Neural cell (in vitro differentiated cells): ENCODE measurements around the gene PDCD2.

Experiments
- CTCF ChIP-seq: fragments of 450-650 bp; IDR thresholded peaks from 2 replicates; pipeline ENCODE4 v1.5.1; 2014; ENCODE audit warnings: antibody characterized with exemption, mild to moderate bottlenecking, moderate library complexity; ENCODE audit not compliant: poor library complexity, severe bottlenecking
- MXI1 ChIP-seq: fragments of 450-650 bp; conservative IDR thresholded peaks from 2 replicates; pipeline ENCODE4 v1.6.1; 2014; ENCODE audit warnings: antibody characterized with exemption, mild to moderate bottlenecking; ENCODE audit not compliant: poor library complexity, severe bottlenecking

- TF ChIP-seq MXI1 (no peak), CTCF (no peak)
Measured at GRCh38 chr6:170578909-170579308, 5.5 kb downstream of the PDCD2 start.
